ENCODE measurements around the gene RHOV.

RHOV gene

DNA sequence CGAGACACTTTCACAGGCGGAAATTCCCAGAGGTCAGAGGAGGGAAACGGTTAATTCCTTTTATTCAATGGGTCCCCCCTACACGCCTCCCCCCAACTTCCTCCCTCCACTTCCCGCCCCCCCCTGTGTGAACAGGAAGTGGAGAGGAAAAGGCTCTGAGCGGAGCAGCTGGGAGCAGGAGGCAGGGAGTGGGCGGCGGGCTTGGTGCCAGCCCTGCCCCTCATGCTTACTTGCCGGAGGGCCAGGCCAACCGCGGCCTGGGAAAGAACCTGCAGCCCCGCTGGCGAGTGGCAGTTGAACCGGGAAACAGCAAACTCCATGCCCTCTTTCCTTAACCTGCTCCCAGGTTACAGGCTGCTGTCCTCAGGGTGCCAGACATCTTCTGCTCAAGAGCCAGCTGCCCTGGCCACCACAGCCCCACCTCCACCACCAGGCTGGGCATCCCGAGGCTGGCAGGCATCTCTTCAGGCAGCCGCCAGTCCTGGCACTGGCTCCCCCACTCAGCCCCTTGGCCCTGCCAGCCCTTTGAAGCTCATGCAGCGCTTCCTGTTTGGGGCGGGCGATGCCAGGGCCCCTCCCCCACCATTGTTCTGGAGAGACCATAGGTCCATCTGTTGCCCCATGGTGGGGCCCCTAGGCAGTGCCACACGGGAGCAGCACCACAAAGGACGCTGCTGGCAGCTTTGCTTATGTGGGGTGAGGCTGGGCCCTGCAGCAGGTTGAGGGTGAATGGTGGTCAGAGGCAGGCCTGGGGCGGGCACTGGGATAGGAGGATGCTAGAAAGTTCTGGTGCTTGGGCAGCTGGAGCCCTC is 33.2 kb upstream of the RHOV start:
- ChIA-PET CTCF (interaction anchor here (0.5 to 5.0 kb wide), 4 partner anchors 12 to 404 kb away, joined by 3 to 32 read pairs (median 3); partner anchors contain the start of gene VPS18), POLR2A (no interaction called here)
- no peak for DNase-seq (ENCODE audit: extremely low spot score)
- TF ChIP-seq LEF1 (IDR thresholded peaks at IDR 0.05; ENCODE audit: borderline replicate concordance) (no peak), ZNF384 (IDR thresholded peaks at IDR 0.05) (no peak), FOXM1 (IDR thresholded peaks at IDR 0.05; ENCODE audit: borderline replicate concordance) (no peak), ELF4 (IDR thresholded peaks at IDR 0.05) (no peak), FOXK2 (IDR thresholded peaks at IDR 0.05) (no peak), NFRKB (IDR thresholded peaks at IDR 0.05) (no peak), SP1 (IDR thresholded peaks at IDR 0.05) (no peak)

DNA sequence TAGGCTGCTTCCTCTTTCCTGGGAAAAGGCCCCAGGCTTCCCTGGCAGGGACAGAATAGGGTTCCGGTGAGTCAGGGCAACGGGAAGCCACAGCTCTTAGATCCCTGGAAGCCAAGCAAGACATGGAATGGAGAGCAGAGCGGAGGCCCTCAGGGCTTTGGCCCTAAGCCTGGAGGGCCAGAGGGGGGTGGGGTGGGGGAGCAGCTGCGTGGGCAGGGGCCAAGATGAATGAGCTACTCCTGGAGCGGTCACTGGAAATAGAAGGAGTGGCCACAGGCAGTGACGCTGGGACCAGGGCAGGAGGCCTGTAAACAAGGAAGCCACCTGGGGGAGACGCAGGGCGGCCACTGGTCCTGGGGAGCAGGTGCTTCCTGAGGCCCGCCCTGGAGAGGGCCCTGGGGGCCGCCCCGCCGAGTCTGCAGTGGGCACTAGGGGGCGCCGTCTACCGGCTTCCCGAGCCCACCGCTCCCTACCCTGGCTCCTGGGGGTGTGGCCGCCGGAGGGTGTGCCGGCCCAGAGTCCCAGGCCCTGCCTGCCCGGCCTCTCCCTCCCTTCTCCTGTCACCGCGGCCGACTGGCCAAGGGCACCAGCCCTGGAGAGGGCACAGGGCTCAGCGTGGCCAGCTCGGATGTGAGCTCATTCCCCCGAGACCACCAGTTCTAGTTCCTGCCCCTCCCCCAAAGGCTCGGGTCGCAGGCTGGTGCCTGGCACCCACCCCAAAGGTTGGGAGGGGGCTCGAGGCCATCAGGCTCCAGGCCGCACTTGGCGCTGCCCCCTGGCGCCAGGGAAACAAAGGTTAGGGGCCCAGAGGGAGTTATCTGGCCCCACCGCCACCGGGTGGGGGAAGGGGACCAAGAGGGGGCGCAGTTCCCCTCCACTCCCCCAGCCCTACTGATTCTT is 32.3 kb upstream of the RHOV start:
- CTCF ChIA-PET, result interaction anchor here (0.5 to 5.0 kb wide), 9 partner anchors 9 to 404 kb away, joined by 3 to 32 read pairs (median 3); partner anchors contain the start of gene VPS18

DNA sequence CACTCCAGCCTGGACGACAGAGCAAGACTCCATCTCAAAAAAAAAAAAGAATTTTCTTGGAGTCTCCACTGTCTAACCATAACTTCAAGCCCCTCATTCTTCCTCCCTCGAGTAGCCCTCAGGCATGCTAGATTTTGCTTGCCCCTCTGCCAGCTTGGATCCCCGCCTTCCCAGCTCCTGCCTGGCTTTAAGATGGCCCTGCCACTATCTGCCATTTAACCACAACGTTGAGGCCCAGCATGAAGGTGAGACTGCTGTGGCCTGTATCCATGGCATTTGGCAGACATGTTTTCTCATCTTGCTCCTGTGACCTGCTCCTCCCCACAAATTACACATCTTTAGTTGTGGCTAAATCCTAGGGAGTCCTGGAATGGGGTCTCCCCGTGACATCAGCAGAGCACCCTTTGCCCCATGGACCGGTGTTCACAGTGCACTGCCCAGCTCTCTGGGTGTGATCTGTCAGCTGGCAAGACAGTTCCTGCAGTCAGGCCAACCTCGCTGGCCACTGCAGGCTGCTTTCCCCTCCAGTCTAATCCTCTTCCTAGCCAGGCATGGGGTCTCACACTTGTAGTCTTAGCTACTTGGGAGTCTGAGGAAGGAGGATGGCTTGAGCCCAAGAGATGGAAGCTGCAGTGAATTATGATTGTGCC is 30.6 kb upstream of the RHOV start:
- CTCF ChIA-PET, result interaction anchor here (0.5 to 5.0 kb wide), 11 partner anchors 10 to 517 kb away, joined by 3 to 32 read pairs (median 3); partner anchors contain the start of gene VPS18
- no peak for DNase-seq (ENCODE audit: extremely low spot score)
- TF ChIP-seq SUZ12 (IDR thresholded peaks at IDR 0.05), result no peak
- TF ChIP-seq, protein P1, sequence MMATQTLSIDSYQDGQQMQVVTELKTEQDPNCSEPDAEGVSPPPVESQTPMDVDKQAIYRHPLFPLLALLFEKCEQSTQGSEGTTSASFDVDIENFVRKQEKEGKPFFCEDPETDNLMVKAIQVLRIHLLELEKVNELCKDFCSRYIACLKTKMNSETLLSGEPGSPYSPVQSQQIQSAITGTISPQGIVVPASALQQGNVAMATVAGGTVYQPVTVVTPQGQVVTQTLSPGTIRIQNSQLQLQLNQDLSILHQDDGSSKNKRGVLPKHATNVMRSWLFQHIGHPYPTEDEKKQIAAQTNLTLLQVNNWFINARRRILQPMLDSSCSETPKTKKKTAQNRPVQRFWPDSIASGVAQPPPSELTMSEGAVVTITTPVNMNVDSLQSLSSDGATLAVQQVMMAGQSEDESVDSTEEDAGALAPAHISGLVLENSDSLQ (IDR thresholded peaks at IDR 0.05), result no peak
- TF ChIP-seq SP1 (IDR thresholded peaks at IDR 0.05), result no peak
- TF ChIP-seq BHLHE40 (IDR thresholded peaks at IDR 0.05; ENCODE audit: borderline replicate concordance), result no peak
- no peak for TF ChIP-seq HDGF (IDR thresholded peaks at IDR 0.05; ENCODE audit: borderline replicate concordance)
- TF ChIP-seq L3MBTL2 (conservative IDR thresholded peaks at IDR 0.05), result no peak
- TF ChIP-seq FOXK2 (IDR thresholded peaks at IDR 0.05), result no peak
- TF ChIP-seq LEF1 (IDR thresholded peaks at IDR 0.05; ENCODE audit: borderline replicate concordance), result no peak
- TF ChIP-seq NFRKB (IDR thresholded peaks at IDR 0.05), result no peak
- no peak for TF ChIP-seq ZNF384 (IDR thresholded peaks at IDR 0.05)
- TF ChIP-seq CTBP1 (IDR thresholded peaks at IDR 0.05; ENCODE audit: borderline replicate concordance), result no peak
- no peak for TF ChIP-seq FOXM1 (IDR thresholded peaks at IDR 0.05; ENCODE audit: borderline replicate concordance)
- TF ChIP-seq ELF4 (IDR thresholded peaks at IDR 0.05), result no peak
- no peak for TF ChIP-seq ARNT (IDR thresholded peaks at IDR 0.05)
- no peak for TF ChIP-seq TARDBP (IDR thresholded peaks at IDR 0.05)
- no peak for TF ChIP-seq FOXA1 (IDR thresholded peaks at IDR 0.05)
- POLR2A ChIA-PET, result interaction anchor here (0.9 to 2.0 kb wide), 2 partner anchors 48 to 49 kb away, joined by 3 to 11 read pairs; partner anchors contain the start of gene CHAC1

More for the DNA sequence above, 32.3 kb upstream of the RHOV start:
- POLR2A ChIA-PET, result no interaction called here
- DNase-seq (ENCODE audit: extremely low spot score), result peak; percentile 78
- no peak for TF ChIP-seq ZNF384 (IDR thresholded peaks at IDR 0.05)
- TF ChIP-seq NFRKB (IDR thresholded peaks at IDR 0.05), result no peak
- no peak for TF ChIP-seq FOXA1 (IDR thresholded peaks at IDR 0.05)
- no peak for TF ChIP-seq BHLHE40 (IDR thresholded peaks at IDR 0.05; ENCODE audit: borderline replicate concordance)

DNA sequence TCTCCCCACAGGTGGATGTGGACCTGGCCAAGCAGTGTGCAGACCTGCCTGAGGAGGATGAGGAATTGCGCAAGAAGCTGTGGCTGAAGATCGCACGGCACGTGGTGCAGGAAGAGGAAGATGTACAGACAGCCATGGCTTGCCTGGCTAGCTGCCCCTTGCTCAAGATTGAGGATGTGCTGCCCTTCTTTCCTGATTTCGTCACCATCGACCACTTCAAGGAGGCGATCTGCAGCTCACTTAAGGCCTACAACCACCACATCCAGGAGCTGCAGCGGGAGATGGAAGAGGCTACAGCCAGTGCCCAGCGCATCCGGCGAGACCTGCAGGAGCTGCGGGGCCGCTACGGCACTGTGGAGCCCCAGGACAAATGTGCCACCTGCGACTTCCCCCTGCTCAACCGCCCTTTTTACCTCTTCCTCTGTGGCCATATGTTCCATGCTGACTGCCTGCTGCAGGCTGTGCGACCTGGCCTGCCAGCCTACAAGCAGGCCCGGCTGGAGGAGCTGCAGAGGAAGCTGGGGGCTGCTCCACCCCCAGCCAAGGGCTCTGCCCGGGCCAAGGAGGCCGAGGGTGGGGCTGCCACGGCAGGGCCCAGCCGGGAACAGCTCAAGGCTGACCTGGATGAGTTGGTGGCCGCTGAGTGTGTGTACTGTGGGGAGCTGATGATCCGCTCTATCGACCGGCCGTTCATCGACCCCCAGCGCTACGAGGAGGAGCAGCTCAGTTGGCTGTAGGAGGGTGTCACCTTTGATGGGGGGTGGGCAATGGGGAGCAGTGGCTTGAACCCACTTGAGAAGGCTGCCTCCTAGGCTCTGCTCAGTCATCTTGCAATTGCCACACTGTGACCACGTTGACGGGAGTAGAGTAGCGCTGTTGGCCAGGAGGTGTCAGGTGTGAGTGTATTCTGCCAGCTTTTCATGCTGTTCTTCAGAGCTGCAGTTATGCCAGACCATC is 28.8 kb upstream of the RHOV start:
- CTCF ChIA-PET, result interaction anchor here (0.6 to 5.0 kb wide), 12 partner anchors 8 to 474 kb away, joined by 3 to 32 read pairs (median 4); partner anchors contain the start of gene VPS18

More for the DNA sequence above, 28.8 kb upstream of the RHOV start:
- TF ChIP-seq ARNT (IDR thresholded peaks at IDR 0.05) (no peak), SUZ12 (IDR thresholded peaks at IDR 0.05) (no peak), ELF4 (IDR thresholded peaks at IDR 0.05) (no peak), BHLHE40 (IDR thresholded peaks at IDR 0.05; ENCODE audit: borderline replicate concordance) (no peak), TARDBP (IDR thresholded peaks at IDR 0.05) (no peak), LEF1 (IDR thresholded peaks at IDR 0.05; ENCODE audit: borderline replicate concordance) (no peak), FOXM1 (IDR thresholded peaks at IDR 0.05; ENCODE audit: borderline replicate concordance) (no peak), SP1 (IDR thresholded peaks at IDR 0.05) (no peak), FOXK2 (IDR thresholded peaks at IDR 0.05) (no peak), L3MBTL2 (conservative IDR thresholded peaks at IDR 0.05) (no peak), HDGF (IDR thresholded peaks at IDR 0.05; ENCODE audit: borderline replicate concordance) (no peak), CTBP1 (IDR thresholded peaks at IDR 0.05; ENCODE audit: borderline replicate concordance) (no peak), FOXA1 (IDR thresholded peaks at IDR 0.05) (no peak), ZNF384 (IDR thresholded peaks at IDR 0.05) (no peak), NFRKB (IDR thresholded peaks at IDR 0.05) (no peak)
- TF ChIP-seq, protein P1 (IDR thresholded peaks at IDR 0.05), result no peak
- no peak for DNase-seq (ENCODE audit: extremely low spot score)
- POLR2A ChIA-PET, result interaction anchor here (1.3 to 2.0 kb wide), 3 partner anchors 9 to 430 kb away, joined by 4 to 11 read pairs (median 8); partner anchors contain the start of genes CHAC1, NUSAP1 and VPS18

All from HEK293T (cell line).